Parathyroid adenoma (tissue), 2 donors: ENCODE results near the gene SRRD.

Source experiments
- H2AFZ ChIP-seq: fragments of 300-600 bp; sonication (generic); one replicate; pipeline ENCODE4 v1.7.0; 2017; ENCODE audit warnings: antibody characterized with exemption, mild to moderate bottlenecking
- H3K27ac ChIP-seq: fragments of 300-600 bp; sonication (generic); one replicate; pipeline ENCODE4 v1.7.0; 2017
- H3K27me3 ChIP-seq: fragments of 300-600 bp; sonication (generic); one replicate; pipeline ENCODE4 v1.7.0; 2017; ENCODE audit warnings: low read length; ENCODE audit not compliant: control insufficient read depth, insufficient read depth
- H3K36me3 ChIP-seq: fragments of 300-600 bp; sonication (generic); one replicate; pipeline ENCODE4 v1.7.0; 2017; ENCODE audit warnings: low read length; ENCODE audit not compliant: control insufficient read depth, insufficient read depth
- H3K4me1 ChIP-seq: fragments of 300-600 bp; sonication (generic); one replicate; pipeline ENCODE4 v1.7.0; 2017; ENCODE audit warnings: control low read depth
- H3K4me2 ChIP-seq: fragments of 300-600 bp; sonication (generic); one replicate; pipeline ENCODE4 v1.7.0; 2017; ENCODE audit warnings: low read length
- H3K4me3 ChIP-seq: fragments of 300-600 bp; sonication (generic); one replicate; pipeline ENCODE4 v1.7.0; 2017; ENCODE audit warnings: low read depth, low read length
- H3K79me2 ChIP-seq: fragments of 300-600 bp; sonication (generic); one replicate; pipeline ENCODE4 v1.7.0; 2017; ENCODE audit warnings: control low read depth
- H3K9ac ChIP-seq: fragments of 300-600 bp; sonication (generic); one replicate; pipeline ENCODE4 v1.7.0; 2017; ENCODE audit warnings: mild to moderate bottlenecking
- H3K9me3 ChIP-seq: fragments of 300-600 bp; sonication (generic); one replicate; pipeline ENCODE4 v1.7.0; 2017; ENCODE audit warnings: low read length; ENCODE audit not compliant: control insufficient read depth
- TF ChIP-seq, protein P1 (sequence below): fragments of 300-600 bp; sonication (generic); IDR thresholded peaks from one replicate; pipeline ENCODE4 v1.7.0; 2017; ENCODE audit warnings: antibody characterized with exemption, mild to moderate bottlenecking
- donor health status: primary hyperparathyroidism.

SRRD gene

GRCh38 chr22:26453812-26454500 lies 29.7 kb upstream of the SRRD start:
- no peaks in the 10 kb centered on the region for H3K9me3 ChIP-seq
- no peak overlapping the region for H2AFZ ChIP-seq
- H3K4me3 ChIP-seq = no peak overlapping the region
- H3K4me1 ChIP-seq = no peaks in the 10 kb centered on the region
- no peak overlapping the region for H3K4me2 ChIP-seq
- no peak overlapping the region for H3K27ac ChIP-seq
- TF ChIP-seq, protein P1, sequence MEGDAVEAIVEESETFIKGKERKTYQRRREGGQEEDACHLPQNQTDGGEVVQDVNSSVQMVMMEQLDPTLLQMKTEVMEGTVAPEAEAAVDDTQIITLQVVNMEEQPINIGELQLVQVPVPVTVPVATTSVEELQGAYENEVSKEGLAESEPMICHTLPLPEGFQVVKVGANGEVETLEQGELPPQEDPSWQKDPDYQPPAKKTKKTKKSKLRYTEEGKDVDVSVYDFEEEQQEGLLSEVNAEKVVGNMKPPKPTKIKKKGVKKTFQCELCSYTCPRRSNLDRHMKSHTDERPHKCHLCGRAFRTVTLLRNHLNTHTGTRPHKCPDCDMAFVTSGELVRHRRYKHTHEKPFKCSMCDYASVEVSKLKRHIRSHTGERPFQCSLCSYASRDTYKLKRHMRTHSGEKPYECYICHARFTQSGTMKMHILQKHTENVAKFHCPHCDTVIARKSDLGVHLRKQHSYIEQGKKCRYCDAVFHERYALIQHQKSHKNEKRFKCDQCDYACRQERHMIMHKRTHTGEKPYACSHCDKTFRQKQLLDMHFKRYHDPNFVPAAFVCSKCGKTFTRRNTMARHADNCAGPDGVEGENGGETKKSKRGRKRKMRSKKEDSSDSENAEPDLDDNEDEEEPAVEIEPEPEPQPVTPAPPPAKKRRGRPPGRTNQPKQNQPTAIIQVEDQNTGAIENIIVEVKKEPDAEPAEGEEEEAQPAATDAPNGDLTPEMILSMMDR = no peak
- no peaks in the 10 kb centered on the region for H3K27me3 ChIP-seq
- H3K36me3 ChIP-seq = no peaks in the 10 kb centered on the region
- H3K79me2 ChIP-seq = no peaks in the 10 kb centered on the region
- no peak overlapping the region for H3K9ac ChIP-seq

DNA sequence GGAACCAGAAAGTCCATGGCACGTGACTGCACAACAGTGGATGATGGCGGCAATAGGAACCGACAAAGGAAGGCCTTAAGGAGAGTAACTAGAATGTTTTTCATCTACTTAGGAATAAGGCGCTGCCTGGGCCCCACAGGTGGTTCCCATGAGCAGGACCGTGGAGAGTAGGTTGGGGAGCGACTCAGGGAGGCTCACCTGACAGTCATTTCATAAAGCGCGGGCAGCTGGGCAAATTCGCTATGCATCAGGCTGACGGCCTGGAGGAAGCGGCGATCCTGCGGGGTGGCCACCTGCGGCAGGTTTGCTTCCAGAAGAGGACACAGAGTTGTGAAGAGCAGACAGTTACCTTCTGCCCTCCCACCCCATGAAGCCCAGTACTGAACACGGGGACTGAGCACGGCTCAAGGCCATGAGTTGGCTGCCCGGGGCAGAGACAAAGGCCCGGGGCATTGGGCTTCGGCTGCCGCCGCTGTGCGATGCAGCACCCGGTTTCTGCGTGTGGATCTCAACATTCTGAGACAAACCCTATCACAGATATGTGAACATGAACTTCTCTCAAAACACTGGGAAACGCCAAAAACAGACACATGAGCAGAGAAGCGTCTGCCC lies 25.9 kb upstream of the SRRD start:
- Histone ChIP-seq H3K27ac (no peak overlapping the region), H3K9me3 (no peaks in the 10 kb centered on the region), H3K36me3 (no peaks in the 10 kb centered on the region), H3K27me3 (no peaks in the 10 kb centered on the region), H3K79me2 (no peaks in the 10 kb centered on the region), H3K9ac (no peak overlapping the region), H3K4me2 (no peak overlapping the region), H2AFZ (no peak overlapping the region), H3K4me3 (no peak overlapping the region), H3K4me1 (no peaks in the 10 kb centered on the region)
- TF ChIP-seq, protein P1 = no peak

- Histone ChIP-seq H3K9ac (no peak overlapping the region), H3K27me3 (no peaks in the 10 kb centered on the region), H3K4me2 (no peak overlapping the region), H2AFZ (no peak overlapping the region), H3K27ac (no peak overlapping the region), H3K4me1 (no peaks in the 10 kb centered on the region), H3K36me3 (no peaks in the 10 kb centered on the region), H3K79me2 (no peaks in the 10 kb centered on the region), H3K4me3 (no peak overlapping the region), H3K9me3 (no peaks in the 10 kb centered on the region)
- TF ChIP-seq, protein P1 = no peak
Observed at GRCh38 chr22:26460202-26460601, 23.5 kb upstream of the SRRD start.

DNA sequence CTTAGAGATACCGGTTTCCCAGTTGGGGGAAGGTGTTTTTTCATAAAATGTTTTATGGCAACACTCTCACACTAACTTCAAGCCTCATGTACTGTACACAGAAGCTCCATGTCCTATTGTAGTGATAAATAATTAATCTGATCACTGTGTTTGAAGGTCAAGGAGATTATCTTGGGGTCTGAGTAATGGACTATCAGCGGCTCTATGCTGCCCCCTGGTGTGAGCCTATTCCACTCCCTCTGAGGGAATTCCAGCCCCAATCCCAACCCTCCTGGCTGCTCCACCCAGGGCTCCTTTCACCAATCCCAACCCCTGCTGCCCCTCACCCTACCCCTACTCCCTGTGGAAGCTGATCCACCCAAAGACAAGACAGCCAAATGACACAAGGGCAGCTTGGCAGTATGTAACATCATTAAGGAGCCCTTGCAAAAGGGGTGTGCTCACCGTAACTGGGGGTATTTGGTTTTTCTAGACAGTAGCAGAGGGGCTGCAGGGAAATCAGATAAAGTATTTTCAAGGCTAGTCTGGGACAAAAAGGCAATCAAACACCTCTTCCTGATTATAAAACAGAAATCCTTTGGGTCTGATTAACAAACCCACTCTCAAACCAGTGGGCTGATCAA lies 22.4 kb upstream of the SRRD start:
- Histone ChIP-seq H3K9me3 (no peaks in the 10 kb centered on the region), H3K9ac (no peak overlapping the region), H3K79me2 (no peaks in the 10 kb centered on the region), H3K27ac (no peak overlapping the region), H3K4me3 (no peak overlapping the region), H3K27me3 (no peaks in the 10 kb centered on the region), H3K36me3 (no peaks in the 10 kb centered on the region), H2AFZ (no peak overlapping the region), H3K4me1 (no peaks in the 10 kb centered on the region), H3K4me2 (no peak overlapping the region)
- TF ChIP-seq, protein P1 = peak; percentile 52
